Spleen (tissue), 7 donors: ENCODE results near the gene MAPK10.

Experiments used
- POLR2AphosphoS5 ChIP-seq, 3 donors: sonication (generic); formaldehyde crosslinking; IDR thresholded peaks; one replicate each; pipeline ENCODE4 v1.5.1; 2017; ENCODE audit warnings: antibody characterized with exemption in 3 of 3
- TF ChIP-seq, protein P1 (sequence below), 11 experiments: fragments of 200-600 bp in 7 of 11; fragments of 450-650 bp in 4 of 11; sonication (generic) in 4 of 11; IDR thresholded peaks in 8 of 11; conservative IDR thresholded peaks in 3 of 11; 1 replicate in 7 of 11; 2 replicates in 4 of 11; pipeline versions ENCODE4 v1.4.0 to v1.8.0; 2016 to 2021; ENCODE audit warnings: antibody characterized with exemption in 11 of 11, inconsistent platforms in 4 of 11, mild to moderate bottlenecking in 1 of 11
- donor health status: DM: no; HTN: no; CAD: no; lungs with moderate emphysema.
- donor health status: DM: no; HTN: no; CAD: no.
- donor health status: DM: no; HTN: no; CAD: no.

DNA sequence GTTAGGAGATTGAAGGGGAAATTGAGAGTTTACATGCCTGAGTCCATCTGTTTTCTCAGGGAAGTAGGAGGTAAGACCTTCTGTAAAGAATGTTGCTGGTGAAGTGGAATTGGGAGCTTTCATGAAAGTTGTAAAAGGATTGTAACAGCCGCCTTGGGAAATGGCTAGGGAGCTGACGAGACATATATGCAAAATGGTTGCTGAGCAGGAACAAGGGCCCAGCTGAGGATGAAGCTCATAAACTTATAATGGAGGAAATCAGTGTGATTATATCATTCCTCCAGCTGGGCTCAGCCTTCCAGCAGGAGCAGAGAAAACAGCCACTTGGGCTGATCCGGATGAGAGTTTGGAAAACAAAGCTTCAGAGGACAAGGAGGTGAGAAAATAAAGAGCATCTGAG lies 208.7 kb downstream of the MAPK10 start:
- TF ChIP-seq POLR2AphosphoS5 (IDR thresholded peaks at IDR 0.05): no peak
- TF ChIP-seq, protein P1, sequence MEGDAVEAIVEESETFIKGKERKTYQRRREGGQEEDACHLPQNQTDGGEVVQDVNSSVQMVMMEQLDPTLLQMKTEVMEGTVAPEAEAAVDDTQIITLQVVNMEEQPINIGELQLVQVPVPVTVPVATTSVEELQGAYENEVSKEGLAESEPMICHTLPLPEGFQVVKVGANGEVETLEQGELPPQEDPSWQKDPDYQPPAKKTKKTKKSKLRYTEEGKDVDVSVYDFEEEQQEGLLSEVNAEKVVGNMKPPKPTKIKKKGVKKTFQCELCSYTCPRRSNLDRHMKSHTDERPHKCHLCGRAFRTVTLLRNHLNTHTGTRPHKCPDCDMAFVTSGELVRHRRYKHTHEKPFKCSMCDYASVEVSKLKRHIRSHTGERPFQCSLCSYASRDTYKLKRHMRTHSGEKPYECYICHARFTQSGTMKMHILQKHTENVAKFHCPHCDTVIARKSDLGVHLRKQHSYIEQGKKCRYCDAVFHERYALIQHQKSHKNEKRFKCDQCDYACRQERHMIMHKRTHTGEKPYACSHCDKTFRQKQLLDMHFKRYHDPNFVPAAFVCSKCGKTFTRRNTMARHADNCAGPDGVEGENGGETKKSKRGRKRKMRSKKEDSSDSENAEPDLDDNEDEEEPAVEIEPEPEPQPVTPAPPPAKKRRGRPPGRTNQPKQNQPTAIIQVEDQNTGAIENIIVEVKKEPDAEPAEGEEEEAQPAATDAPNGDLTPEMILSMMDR (IDR thresholded peaks at IDR 0.05 in 8 of 11, conservative IDR thresholded peaks at IDR 0.05 in 3 of 11): no peak
